ENCODE measurements around the gene AP3D1.
A peak's percentile ranks its signal among the peaks of the same experiment; 100 is the strongest.

Gene AP3D1

GRCh38 chr19:2081873-2082810, 69.2 kb downstream of the AP3D1 start:
- peak; percentile 77 for DNase-seq

GRCh38 chr19:2080336-2080988, 70.9 kb downstream of the AP3D1 start:
- no peak for DNase-seq

DNA sequence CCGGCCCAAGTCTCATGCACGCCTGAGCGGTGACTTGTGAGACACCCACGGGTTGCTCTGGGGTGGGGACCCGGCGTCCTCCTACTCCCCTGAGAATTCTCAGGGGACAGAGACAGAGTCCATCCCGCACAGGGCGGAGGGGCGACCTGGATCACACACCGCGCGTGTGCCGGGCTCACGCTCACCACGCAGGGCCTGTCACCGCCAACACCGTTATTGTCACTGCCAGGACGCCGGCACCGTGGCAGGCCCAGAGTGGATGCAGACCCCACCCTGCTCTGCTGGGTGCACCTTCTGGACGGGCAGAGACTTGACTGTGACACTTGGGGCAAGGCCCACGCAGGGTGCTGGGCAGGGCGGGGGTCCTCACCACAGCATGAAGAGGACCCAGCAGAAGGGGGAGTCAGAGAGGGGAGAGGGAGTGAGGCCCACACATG, 71.5 kb downstream of the AP3D1 start:
- DNase-seq, result no peak

GRCh38 chr19:2079076-2079864, 72.1 kb downstream of the AP3D1 start:
- DNase-seq, result no peak

- DNase-seq, result no peak
Observed at GRCh38 chr19:2077833-2078619, 73.3 kb downstream of the AP3D1 start.

DNA sequence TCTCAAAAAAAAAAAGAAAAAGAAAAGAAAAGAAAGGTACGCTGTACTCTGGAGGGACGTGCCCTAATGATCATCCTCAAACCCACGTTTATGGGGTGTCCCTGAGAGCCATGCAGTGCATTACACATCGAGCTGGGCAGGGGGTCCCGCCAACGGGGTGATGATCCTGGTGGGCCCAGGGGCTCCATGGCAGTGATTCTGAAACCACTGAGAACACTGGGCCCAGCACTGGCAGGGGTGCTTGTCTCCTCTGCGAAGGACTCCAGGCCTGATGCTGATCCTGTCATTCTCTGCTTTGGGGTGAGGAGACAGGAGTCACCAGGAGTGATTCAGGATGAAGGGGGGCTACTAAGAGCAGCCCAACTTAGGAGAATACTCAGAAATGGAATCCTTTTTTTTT, 74.0 kb downstream of the AP3D1 start:
- DNase-seq, result no peak

GRCh38 chr19:2076526-2076944, 74.8 kb downstream of the AP3D1 start:
- DNase-seq, result no peak

GRCh38 chr19:2072757-2073551, 78.4 kb downstream of the AP3D1 start:
- no peak for DNase-seq

DNA sequence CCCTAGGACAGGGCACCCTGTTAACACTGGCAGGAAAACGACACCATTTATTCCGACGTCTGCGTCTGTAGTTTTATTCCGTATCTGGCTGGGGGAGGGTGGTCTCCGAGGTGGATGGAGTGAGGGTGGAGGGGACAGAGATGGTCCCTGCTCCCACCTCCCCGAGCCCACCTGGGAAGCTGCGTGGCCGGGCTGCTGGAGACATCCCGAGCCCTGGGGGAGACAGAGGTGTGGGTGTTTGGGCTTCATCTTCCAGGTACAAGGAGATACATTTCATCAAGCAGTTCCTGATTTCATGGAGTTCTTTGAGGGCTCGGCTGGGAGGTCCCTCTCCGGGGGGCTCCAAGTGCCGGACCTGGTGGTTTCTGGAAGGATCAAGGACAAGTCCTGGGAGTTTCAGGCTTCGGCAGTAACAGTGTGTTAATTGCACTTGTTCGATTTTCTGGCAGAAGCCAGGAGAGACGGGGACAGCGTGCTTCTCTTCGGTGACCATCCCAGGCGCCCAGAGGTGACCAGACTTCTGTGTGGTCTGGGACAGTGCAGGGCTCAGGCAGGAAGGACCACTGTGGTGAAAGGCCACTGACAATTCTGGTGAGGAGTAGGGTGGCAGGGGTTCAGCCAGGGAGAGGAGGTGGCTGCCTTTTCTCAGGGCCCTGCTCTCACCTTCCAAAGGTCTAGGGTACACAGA, 80.2 kb downstream of the AP3D1 start:
- DNase-seq, result no peak

GRCh38 chr19:2070436-2070827, 80.9 kb downstream of the AP3D1 start:
- no peak for DNase-seq

DNA sequence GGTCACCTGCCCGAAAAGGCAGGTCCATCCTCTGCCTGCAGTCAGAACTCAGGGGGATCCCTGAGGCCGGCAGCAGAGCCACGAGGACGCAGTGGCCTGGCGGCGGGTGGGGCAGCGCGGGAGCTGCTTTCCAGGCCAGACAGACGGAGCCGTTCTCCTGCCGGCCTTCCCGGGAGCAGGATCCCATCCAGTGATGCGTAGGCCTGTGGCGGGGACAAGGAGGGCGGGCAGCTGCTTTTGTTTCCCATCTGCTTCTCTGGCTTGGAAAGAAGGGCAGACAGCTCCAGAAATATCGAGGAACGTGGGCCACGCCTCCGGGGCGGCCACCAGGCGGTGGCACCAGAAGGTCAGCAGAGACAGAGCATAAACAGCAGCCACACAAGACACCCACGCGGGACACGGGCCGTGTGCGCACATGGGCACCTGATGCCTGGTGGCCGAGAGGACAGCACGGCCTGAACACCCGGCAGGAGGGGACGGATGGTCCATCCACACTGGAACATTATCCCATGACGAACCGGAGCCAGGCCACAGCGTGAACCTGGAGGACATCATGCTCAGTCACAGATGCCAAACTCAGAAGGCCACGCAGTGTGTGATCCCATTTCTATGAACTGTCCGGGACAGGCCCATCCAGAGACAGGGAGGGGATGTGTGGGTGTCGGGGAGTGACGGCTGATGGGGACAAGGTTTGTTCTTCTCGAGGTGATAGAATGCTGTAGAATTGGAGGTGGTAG, 86.4 kb downstream of the AP3D1 start:
- no peak for DNase-seq

DNA sequence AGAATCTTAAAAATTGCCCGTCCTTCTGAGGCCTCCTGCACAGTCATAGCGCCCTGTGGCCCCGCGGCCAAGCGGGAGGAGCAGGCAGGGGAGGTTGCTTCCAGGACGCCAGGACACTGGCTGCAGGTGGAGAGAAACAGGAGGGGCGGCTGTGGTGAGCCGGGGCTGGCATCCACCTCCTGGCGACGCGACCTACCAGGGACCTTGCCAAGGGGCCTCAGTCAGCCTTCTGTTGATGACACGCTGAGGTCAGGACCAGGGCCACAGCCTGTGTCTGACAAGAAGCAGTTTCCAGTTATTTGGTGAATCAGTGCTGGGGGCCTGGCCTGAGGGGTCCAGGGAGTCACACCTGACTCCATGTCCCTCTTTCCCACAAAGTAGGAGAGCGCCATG, 87.0 kb downstream of the AP3D1 start:
- no peak for DNase-seq

DNA sequence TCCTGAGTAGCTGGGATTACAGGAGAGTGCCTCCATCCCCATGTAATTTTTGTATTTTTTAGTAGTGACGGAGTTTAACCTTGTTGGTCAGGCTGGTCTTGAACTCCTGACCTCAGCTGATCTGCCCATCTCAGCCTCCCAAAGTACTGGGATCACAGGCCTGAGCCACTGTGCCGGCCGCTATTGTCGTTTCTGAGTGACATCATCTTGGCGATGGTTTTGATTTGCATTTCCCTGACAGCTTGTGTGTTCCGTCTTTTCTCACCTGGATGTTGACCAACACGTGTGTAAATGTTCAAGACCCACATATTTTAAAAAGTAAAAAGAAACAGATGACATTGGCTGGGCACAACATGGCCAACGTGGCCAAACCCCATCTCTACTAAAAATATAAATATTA, 87.5 kb downstream of the AP3D1 start:
- no peak for DNase-seq

GRCh38 chr19:2062770-2063169, 88.6 kb downstream of the AP3D1 start:
- no peak for DNase-seq

GRCh38 chr19:2062389-2062729, 89.0 kb downstream of the AP3D1 start:
- DNase-seq, result no peak

- DNase-seq, result peak; percentile 100
Observed at GRCh38 chr19:2061495-2062388, 89.6 kb downstream of the AP3D1 start.

DNA sequence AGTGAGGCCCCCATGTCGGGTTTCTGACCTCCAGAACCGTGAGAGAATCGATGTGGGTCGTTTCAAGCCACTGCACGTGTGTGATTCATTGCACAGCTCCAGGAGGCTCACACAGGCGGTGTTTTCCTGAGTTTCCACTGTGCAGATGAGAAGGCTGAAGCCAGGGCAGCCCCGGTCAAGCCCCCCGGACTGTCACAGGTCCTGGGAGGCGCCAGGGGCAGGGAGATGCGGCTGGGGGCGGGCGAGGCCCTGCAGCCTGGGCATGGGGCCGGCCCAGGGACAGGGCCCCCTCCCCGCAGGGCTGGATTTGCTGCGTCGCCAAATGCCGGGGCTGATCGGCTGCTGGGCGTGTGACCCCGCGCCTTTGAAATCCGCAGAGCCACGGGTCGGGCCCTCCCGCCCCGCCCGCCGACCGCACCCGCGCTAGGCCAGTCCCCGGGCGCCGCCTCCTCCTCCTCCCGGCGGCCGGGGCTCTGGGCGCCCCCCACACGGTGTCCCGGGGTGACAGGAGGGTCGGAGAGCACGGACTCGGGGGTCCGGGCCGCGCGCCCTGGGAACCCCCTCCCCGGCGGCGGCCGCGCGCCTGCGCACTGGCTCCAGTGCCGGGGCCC, 90.4 kb downstream of the AP3D1 start:
- peak; percentile 85 for DNase-seq

GRCh38 chr19:2059422-2060201, 91.8 kb downstream of the AP3D1 start:
- DNase-seq, result no peak

Data from activated CD8-positive, alpha-beta memory T cell treated with anti-CD3 and anti-CD28 coated beads for 24 hours (primary cell).